Liver (tissue), 9 donors: ENCODE data around the gene SCAMP4. TPM values are rescaled to one million over a fixed set of nuclear protein-coding genes. Genes with fewer than 3 reads are reported as not detected.
A peak's percentile ranks its signal among the peaks of the same experiment; 100 is the strongest.
"Not testable (repeated sequence)": the region's sequence is repeated elsewhere in the genome, so short reads cannot be mapped to it uniquely, and the experiment has no call there.

ENCODE experiments used
- DNase-seq: peaks from one replicate; pipeline ENCODE4 v3.0.0-alpha.2; 2017; ENCODE audit warnings: low spot score
- H3K27ac ChIP-seq, 2 donors: one replicate each; pipeline ENCODE4 v1.7.0; 2013; ENCODE audit warnings: inconsistent platforms in 2 of 2, low read length in 2 of 2, control low read depth in 1 of 2, low read depth in 1 of 2, mild to moderate bottlenecking in 1 of 2
- H3K27me3 ChIP-seq, 4 donors: one replicate each; pipeline versions ENCODE4 v1.6.1 to v1.7.0; 2013; ENCODE audit warnings: low read length in 3 of 4, inconsistent platforms in 1 of 4, mild to moderate bottlenecking in 1 of 4, moderate library complexity in 1 of 4; ENCODE audit not compliant: control insufficient read depth in 4 of 4, insufficient read depth in 4 of 4
- H3K36me3 ChIP-seq, 4 donors: one replicate each; pipeline versions ENCODE4 v1.6.1 to v1.7.0; 2013; ENCODE audit warnings: low read length in 3 of 4, mild to moderate bottlenecking in 3 of 4, low read depth in 1 of 4, moderate library complexity in 1 of 4; ENCODE audit not compliant: control insufficient read depth in 4 of 4, insufficient read depth in 3 of 4
- H3K4me1 ChIP-seq, 4 donors: one replicate each; pipeline versions ENCODE4 v1.6.1 to v1.7.0; 2013; ENCODE audit warnings: low read length in 3 of 4, mild to moderate bottlenecking in 3 of 4, moderate library complexity in 1 of 4; ENCODE audit not compliant: control insufficient read depth in 4 of 4, insufficient read depth in 4 of 4
- H3K4me3 ChIP-seq, 3 donors: one replicate each; pipeline versions ENCODE4 v1.6.1 to v1.7.0; 2013; ENCODE audit warnings: low read length in 3 of 3, control low read depth in 1 of 3, low read depth in 1 of 3, mild to moderate bottlenecking in 1 of 3
- H3K9ac ChIP-seq, 2 donors: one replicate each; pipeline ENCODE4 v1.7.0; 2013; ENCODE audit warnings: low read length in 2 of 2, mild to moderate bottlenecking in 2 of 2, moderate library complexity in 2 of 2, control low read depth in 1 of 2, low read depth in 1 of 2
- H3K9me3 ChIP-seq, 4 donors: one replicate each; pipeline versions ENCODE4 v1.6.1 to v1.7.0; 2013; ENCODE audit warnings: low read length in 3 of 4; ENCODE audit not compliant: control insufficient read depth in 4 of 4
- CTCF ChIP-seq: fragments of 150-350 bp; IDR thresholded peaks from 2 replicates; pipeline ENCODE4 v1.5.1; 2017; ENCODE audit warnings: improper control_type of control experiment, low read depth, low read length; ENCODE audit not compliant: missing input control
- EGR1 ChIP-seq, 2 donors: IDR thresholded peaks; 2 replicates each; pipeline ENCODE4 v1.6.1; 2016 to 2018; ENCODE audit warnings: antibody characterized with exemption in 2 of 2, low read depth in 2 of 2
- FOXA1 ChIP-seq: IDR thresholded peaks from 2 replicates; pipeline ENCODE4 v1.6.1; 2016; ENCODE audit warnings: antibody characterized with exemption
- FOXA2 ChIP-seq: IDR thresholded peaks from 2 replicates; pipeline ENCODE4 v1.6.1; 2016; ENCODE audit warnings: antibody characterized with exemption
- GABPA ChIP-seq, 2 donors: IDR thresholded peaks in 1 of 2; conservative IDR thresholded peaks in 1 of 2; 2 replicates each; pipeline ENCODE4 v1.6.1; 2016; ENCODE audit warnings: antibody characterized with exemption in 2 of 2, mild to moderate bottlenecking in 1 of 2, moderate library complexity in 1 of 2
- HNF4A ChIP-seq, 2 donors: conservative IDR thresholded peaks; 2 replicates each; pipeline ENCODE4 v1.6.1; 2016; ENCODE audit warnings: antibody characterized with exemption in 2 of 2, mild to moderate bottlenecking in 2 of 2
- JUND ChIP-seq, 2 donors: IDR thresholded peaks; 2 replicates each; pipeline ENCODE4 v1.6.1; 2016; ENCODE audit warnings: antibody characterized with exemption in 2 of 2
- NR2F2 ChIP-seq: IDR thresholded peaks from 2 replicates; pipeline ENCODE4 v1.6.1; 2016; ENCODE audit warnings: antibody characterized with exemption
- RAD21 ChIP-seq, 2 donors: IDR thresholded peaks; 2 replicates each; pipeline ENCODE4 v1.6.1; 2016; ENCODE audit warnings: antibody characterized with exemption in 2 of 2, mild to moderate bottlenecking in 2 of 2
- RXRA ChIP-seq, 2 donors: IDR thresholded peaks; 2 replicates each; pipeline ENCODE4 v1.6.1; 2017 to 2018; ENCODE audit warnings: antibody characterized with exemption in 2 of 2, mild to moderate bottlenecking in 1 of 2
- SP1 ChIP-seq: IDR thresholded peaks from 2 replicates; pipeline ENCODE4 v1.6.1; 2018; ENCODE audit warnings: antibody characterized with exemption, mild to moderate bottlenecking
- TAF1 ChIP-seq: conservative IDR thresholded peaks from 2 replicates; pipeline ENCODE4 v1.6.1; 2016; ENCODE audit warnings: antibody characterized with exemption, mild to moderate bottlenecking
- YY1 ChIP-seq: IDR thresholded peaks from 2 replicates; pipeline ENCODE4 v1.6.1; 2016; ENCODE audit warnings: antibody characterized with exemption, mild to moderate bottlenecking
- WGBS: extraction: QIAGEN DNeasy Blood & Tissue Kit; methylation state at CpG from one replicate; pipeline ENCODE4 v1.1.7; 2013; 5-methylcytosine and 5-hydroxymethylcytosine counted together
- polyA plus RNA-seq, 2 donors: library from polyadenylated mRNA; stranded (reverse) in 1 of 2; unstranded in 1 of 2; fragments of 200-250 nt in 1 of 2; fragments of >200 nt in 1 of 2; fragmentation: Nextera tagmentation in 1 of 2; extraction: Ambion mirVana in 1 of 2; gene quantifications; one replicate each; pipeline versions ENCODE4 v1.2.1 to v1.2.3, GENCODE V29; 2013 to 2015
- total RNA-seq, 2 donors: library from RNA; depleted of rRNA; stranded (reverse); fragments of >200 nt; gene quantifications; one replicate each; pipeline ENCODE4 v1.2.3, GENCODE V29; 2014
- TF ChIP-seq, protein P1 (sequence below): IDR thresholded peaks from 2 replicates; pipeline ENCODE4 v1.6.1; 2016; ENCODE audit warnings: antibody characterized with exemption, mild to moderate bottlenecking
- TF ChIP-seq, protein P2 (sequence below): IDR thresholded peaks from 2 replicates; pipeline ENCODE4 v1.6.1; 2016; ENCODE audit warnings: antibody characterized with exemption
- TF ChIP-seq, protein P3 (sequence below): IDR thresholded peaks from 2 replicates; pipeline ENCODE4 v1.6.1; 2016; ENCODE audit warnings: antibody characterized with exemption
- donor health status: healthy.
- donor health status: healthy.
- donor health status: healthy.
- donor health status: healthy.
- donor health status: healthy.

The SCAMP4 gene
- total and polyA plus RNA-seq, 4 donors: 13.0 to 22.1 (median 16.6) TPM

DNA sequence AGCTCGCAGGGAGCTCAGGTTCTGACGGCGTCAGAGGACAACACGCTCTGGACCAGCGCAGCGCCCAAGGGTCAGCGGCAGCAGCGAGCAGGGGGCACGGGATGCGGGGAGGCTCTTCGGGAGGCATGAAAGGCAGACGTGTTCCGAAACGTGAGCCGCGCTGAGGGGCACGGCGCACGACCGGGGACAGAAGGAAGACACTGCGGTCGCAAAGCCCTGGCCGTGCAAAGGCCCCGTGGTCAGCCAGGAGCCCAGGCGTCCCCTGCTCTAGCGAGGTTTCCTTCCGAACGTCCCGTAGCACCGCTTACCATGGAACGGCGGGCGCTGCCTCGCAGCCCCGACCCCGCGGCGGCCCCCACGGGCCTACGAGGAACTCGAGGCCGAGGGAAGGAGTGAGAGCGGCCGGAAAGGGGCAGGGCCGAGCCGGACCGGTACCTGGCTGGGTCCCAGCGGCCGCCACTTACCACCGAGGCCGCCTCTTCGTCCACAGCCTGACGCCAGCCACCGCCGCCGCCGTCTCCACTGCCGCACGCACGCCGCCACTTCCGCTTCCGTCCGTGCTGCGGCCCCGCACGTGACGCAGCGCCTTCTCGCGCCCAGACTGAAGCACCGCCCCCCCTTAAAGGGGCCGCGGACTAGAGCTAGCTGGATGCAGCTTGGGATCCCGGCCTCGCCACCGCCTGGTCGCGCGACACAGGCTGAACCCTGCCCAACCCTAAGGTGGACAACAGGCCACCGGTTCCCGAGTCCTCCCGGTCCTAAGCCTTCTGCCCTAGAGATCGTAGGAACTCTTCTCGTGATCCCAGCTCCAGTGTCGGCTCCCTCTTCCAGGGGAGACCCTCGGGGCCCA lies 29.3 kb upstream of the SCAMP4 start:
- peaks cover 30 to 55% (median 37%) of the 10 kb centered on the region in 4 donors for H3K4me1 ChIP-seq
- 1% methylated on average over 87 of the region's 87 CpGs for WGBS

DNA sequence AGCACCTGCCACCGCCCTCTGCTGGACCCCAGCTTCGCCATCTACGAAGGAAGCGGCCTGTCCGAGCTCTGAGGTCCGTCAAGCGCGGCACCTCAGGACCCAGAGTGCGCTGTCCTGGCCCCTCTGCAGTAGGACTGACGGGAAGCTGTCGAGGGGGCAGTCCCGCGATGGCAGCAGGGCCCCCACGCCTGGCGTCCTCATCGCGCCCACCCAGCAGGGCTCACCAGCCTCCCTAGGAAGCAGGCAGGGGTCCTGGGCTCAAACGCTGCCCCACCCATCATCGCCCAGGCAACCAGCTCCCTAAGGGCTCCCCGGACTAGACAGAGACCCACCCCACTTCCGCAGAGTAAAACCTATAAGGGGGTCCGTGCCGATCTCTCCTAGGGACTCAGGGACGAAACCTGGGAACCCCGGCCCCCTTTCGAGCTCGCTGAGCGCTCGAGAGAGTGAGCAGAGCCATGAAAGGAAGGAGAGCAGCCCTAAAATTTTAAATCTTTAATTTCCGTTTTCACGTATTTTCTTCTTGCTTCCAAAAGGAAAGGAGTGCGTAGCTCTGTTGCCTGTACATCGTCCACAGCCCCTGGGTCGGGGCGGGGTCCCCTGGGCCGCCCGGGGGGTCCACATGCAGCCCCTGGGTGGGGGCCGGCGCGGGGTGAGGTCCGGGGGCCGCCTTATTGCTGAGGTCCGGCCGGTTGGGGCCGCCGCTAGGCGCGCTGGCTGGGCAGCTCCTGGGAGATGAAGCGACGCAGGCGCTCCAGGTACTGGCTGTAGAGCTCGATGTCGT lies 28.5 kb upstream of the SCAMP4 start:
- Histone ChIP-seq H3K9ac (peak overlapping the region; percentile 0 to 62), H3K4me1 (peaks cover 24 to 49% (median 30%) of the 10 kb centered on the region in 4 donors), H3K27ac (peak overlapping the region; percentile 84 to 95), H3K4me3 (peak overlapping the region; percentile 8 to 88 (median 53))
- not testable (repeated sequence) for H3K9me3 ChIP-seq, H3K27me3 ChIP-seq, H3K36me3 ChIP-seq, DNase-seq
- whole genome bisulfite sequencing: 28% methylated on average over 44 of the region's 53 CpGs

More for the DNA sequence above, 29.3 kb upstream of the SCAMP4 start:
- Histone ChIP-seq H3K4me3 (peak overlapping the region; percentile 78 to 95 (median 88)), H3K36me3 (peaks cover 0 to 4% (median 2%) of the 10 kb centered on the region in 4 donors), H3K9me3 (no peaks in the 10 kb centered on the region), H3K27me3 (no peaks in the 10 kb centered on the region), H3K27ac (peak overlapping the region; percentile 84 to 95), H3K9ac (peak overlapping the region; percentile 43 to 70)
- TF ChIP-seq RAD21 (IDR thresholded peaks at IDR 0.05): peak in 1 of 2 donors; percentile 45
- TF ChIP-seq, protein P1, sequence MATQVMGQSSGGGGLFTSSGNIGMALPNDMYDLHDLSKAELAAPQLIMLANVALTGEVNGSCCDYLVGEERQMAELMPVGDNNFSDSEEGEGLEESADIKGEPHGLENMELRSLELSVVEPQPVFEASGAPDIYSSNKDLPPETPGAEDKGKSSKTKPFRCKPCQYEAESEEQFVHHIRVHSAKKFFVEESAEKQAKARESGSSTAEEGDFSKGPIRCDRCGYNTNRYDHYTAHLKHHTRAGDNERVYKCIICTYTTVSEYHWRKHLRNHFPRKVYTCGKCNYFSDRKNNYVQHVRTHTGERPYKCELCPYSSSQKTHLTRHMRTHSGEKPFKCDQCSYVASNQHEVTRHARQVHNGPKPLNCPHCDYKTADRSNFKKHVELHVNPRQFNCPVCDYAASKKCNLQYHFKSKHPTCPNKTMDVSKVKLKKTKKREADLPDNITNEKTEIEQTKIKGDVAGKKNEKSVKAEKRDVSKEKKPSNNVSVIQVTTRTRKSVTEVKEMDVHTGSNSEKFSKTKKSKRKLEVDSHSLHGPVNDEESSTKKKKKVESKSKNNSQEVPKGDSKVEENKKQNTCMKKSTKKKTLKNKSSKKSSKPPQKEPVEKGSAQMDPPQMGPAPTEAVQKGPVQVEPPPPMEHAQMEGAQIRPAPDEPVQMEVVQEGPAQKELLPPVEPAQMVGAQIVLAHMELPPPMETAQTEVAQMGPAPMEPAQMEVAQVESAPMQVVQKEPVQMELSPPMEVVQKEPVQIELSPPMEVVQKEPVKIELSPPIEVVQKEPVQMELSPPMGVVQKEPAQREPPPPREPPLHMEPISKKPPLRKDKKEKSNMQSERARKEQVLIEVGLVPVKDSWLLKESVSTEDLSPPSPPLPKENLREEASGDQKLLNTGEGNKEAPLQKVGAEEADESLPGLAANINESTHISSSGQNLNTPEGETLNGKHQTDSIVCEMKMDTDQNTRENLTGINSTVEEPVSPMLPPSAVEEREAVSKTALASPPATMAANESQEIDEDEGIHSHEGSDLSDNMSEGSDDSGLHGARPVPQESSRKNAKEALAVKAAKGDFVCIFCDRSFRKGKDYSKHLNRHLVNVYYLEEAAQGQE: peak; percentile 63
- peak; percentile 47 for TF ChIP-seq SP1
- TF ChIP-seq, protein P2, sequence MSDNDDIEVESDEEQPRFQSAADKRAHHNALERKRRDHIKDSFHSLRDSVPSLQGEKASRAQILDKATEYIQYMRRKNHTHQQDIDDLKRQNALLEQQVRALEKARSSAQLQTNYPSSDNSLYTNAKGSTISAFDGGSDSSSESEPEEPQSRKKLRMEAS: peak; percentile 77
- TF ChIP-seq GABPA (IDR thresholded peaks at IDR 0.05 in 1 of 2, conservative IDR thresholded peaks at IDR 0.05 in 1 of 2): peak; percentile 66 to 93
- TF ChIP-seq CTCF: no peak
- no peak for TF ChIP-seq TAF1
- TF ChIP-seq FOXA1: no peak
- TF ChIP-seq HNF4A (conservative IDR thresholded peaks at IDR 0.05): peak in 1 of 2 donors; percentile 17
- TF ChIP-seq NR2F2: no peak
- TF ChIP-seq JUND (IDR thresholded peaks at IDR 0.05): no peak
- peak; percentile 30 for TF ChIP-seq YY1
- TF ChIP-seq, protein P3, sequence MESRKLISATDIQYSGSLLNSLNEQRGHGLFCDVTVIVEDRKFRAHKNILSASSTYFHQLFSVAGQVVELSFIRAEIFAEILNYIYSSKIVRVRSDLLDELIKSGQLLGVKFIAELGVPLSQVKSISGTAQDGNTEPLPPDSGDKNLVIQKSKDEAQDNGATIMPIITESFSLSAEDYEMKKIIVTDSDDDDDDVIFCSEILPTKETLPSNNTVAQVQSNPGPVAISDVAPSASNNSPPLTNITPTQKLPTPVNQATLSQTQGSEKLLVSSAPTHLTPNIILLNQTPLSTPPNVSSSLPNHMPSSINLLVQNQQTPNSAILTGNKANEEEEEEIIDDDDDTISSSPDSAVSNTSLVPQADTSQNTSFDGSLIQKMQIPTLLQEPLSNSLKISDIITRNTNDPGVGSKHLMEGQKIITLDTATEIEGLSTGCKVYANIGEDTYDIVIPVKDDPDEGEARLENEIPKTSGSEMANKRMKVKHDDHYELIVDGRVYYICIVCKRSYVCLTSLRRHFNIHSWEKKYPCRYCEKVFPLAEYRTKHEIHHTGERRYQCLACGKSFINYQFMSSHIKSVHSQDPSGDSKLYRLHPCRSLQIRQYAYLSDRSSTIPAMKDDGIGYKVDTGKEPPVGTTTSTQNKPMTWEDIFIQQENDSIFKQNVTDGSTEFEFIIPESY: no peak
- peak in 1 of 2 donors; percentile 29 for TF ChIP-seq RXRA (IDR thresholded peaks at IDR 0.05)
- peak in 1 of 2 donors; percentile 80 for TF ChIP-seq EGR1 (IDR thresholded peaks at IDR 0.05; ENCODE audit: low read depth in 2 of 2)
- TF ChIP-seq FOXA2: no peak
- DNase-seq: peak; percentile 90

DNA sequence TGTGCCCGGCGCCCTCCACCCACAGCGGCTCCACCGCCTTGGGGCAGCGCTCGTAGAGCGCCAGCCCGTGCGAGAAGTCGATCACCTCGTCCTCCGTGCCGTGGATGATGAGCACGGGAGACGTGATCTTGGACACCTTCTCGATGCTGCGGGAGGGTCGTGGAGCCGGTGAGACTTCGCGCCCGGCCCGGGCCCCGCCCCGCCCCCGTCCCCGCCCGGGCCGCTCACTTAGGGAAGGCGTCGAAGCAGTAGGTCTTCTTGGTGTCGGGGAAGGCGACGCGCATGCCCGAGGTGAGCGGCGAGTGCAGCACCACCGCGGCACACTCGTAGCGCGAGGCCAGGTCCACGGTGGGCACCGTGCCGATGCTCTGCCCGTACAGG lies 27.9 kb upstream of the SCAMP4 start:
- H3K4me3 ChIP-seq, H3K9ac ChIP-seq, H3K9me3 ChIP-seq, DNase-seq, H3K36me3 ChIP-seq, H3K27ac ChIP-seq, H3K27me3 ChIP-seq: not testable (repeated sequence)
- peaks cover 21 to 45% (median 30%) of the 10 kb centered on the region in 4 donors for H3K4me1 ChIP-seq
- whole genome bisulfite sequencing: 62% methylated on average over 40 of the region's 47 CpGs
